Naive thymus-derived CD4-positive, alpha-beta T cell (primary cell): ENCODE data around the gene TESK2. TPM values are rescaled to one million over a fixed set of nuclear protein-coding genes. Genes with fewer than 3 reads are reported as not detected.
A peak's percentile ranks its signal among the peaks of the same experiment; 100 is the strongest.

Experiments
- ATAC-seq: fragments of 150-1000 bp; cut with Tn5 transposase; 2 replicates; pipeline ENCODE4 v1.10.0; 2021; ENCODE audit warnings: mild to moderate bottlenecking, moderate library complexity
- CTCF ChIA-PET: fragments of 350-600 bp; sonication (Branson Sonifier 250); formaldehyde crosslinking; loops from one replicate; lab custom pipeline; 2021; ENCODE audit warnings: antibody characterized with exemption; lab: Charles Lee
- POLR2A ChIA-PET: fragments of 350-600 bp; sonication (Branson Sonifier 250); formaldehyde crosslinking; loops from one replicate; lab custom pipeline; 2021; ENCODE audit warnings: antibody characterized with exemption, inconsistent platforms; lab: Charles Lee
- DNase-seq, 9 donors: peaks; one replicate each; pipeline versions ENCODE4 v3.0.0 to v3.0.0-alpha.2; 2020 to 2022; ENCODE audit warnings: mixed read lengths in 1 of 9
- H3K27ac ChIP-seq: one replicate; pipeline ENCODE4 v1.7.0; 2013; ENCODE audit warnings: mild to moderate bottlenecking, low read depth, low read length, moderate library complexity
- H3K27me3 ChIP-seq, 2 donors: one replicate each; pipeline ENCODE4 v1.7.0; 2013; ENCODE audit warnings: low read length in 2 of 2, mild to moderate bottlenecking in 2 of 2, moderate library complexity in 2 of 2; ENCODE audit not compliant: control insufficient read depth in 2 of 2, insufficient read depth in 2 of 2
- H3K36me3 ChIP-seq, 3 experiments: 1 replicate in 2 of 3; 2 replicates in 1 of 3; pipeline ENCODE4 v1.7.0; 2013; ENCODE audit warnings: low read length in 3 of 3, mild to moderate bottlenecking in 3 of 3, moderate library complexity in 1 of 3; ENCODE audit not compliant: insufficient read depth in 3 of 3, control insufficient read depth in 2 of 3
- H3K4me1 ChIP-seq, 2 donors: one replicate each; pipeline ENCODE4 v1.7.0; 2013; ENCODE audit warnings: low read length in 2 of 2, mild to moderate bottlenecking in 2 of 2, moderate library complexity in 1 of 2; ENCODE audit not compliant: control insufficient read depth in 2 of 2, insufficient read depth in 2 of 2
- H3K4me3 ChIP-seq: 2 replicates; pipeline ENCODE4 v1.7.0; 2013; ENCODE audit warnings: mild to moderate bottlenecking, low read length
- H3K9me3 ChIP-seq, 3 experiments: 1 replicate in 2 of 3; 2 replicates in 1 of 3; pipeline ENCODE4 v1.7.0; 2013; ENCODE audit warnings: low read length in 3 of 3; ENCODE audit not compliant: control insufficient read depth in 2 of 3
- H3K27ac Mint-ChIP-seq, 9 donors: one replicate each; pipeline ENCODE4 v1.8.0; 2020 to 2022; ENCODE audit warnings: mixed read lengths in 9 of 9, mild to moderate bottlenecking in 8 of 9, moderate library complexity in 5 of 9, inconsistent platforms in 2 of 9
- H3K27me3 Mint-ChIP-seq, 5 donors: one replicate each; pipeline ENCODE4 v1.8.0; 2021 to 2022; ENCODE audit warnings: mixed read lengths in 5 of 5, mild to moderate bottlenecking in 1 of 5
- H3K36me3 Mint-ChIP-seq, 5 donors: one replicate each; pipeline ENCODE4 v1.8.0; 2020 to 2022; ENCODE audit warnings: mixed read lengths in 5 of 5, mild to moderate bottlenecking in 3 of 5, inconsistent platforms in 1 of 5
- H3K4me1 Mint-ChIP-seq, 7 donors: one replicate each; pipeline ENCODE4 v1.8.0; 2020 to 2022; ENCODE audit warnings: mixed read lengths in 7 of 7, mild to moderate bottlenecking in 3 of 7, inconsistent platforms in 1 of 7
- H3K4me3 Mint-ChIP-seq, 10 donors: one replicate each; pipeline ENCODE4 v1.8.0; 2020 to 2022; ENCODE audit warnings: mild to moderate bottlenecking in 10 of 10, mixed read lengths in 10 of 10, moderate library complexity in 6 of 10, inconsistent platforms in 2 of 10
- H3K9me3 Mint-ChIP-seq, 11 donors: one replicate each; pipeline ENCODE4 v1.8.0; 2020 to 2022; ENCODE audit warnings: mixed read lengths in 11 of 11, mild to moderate bottlenecking in 4 of 11, inconsistent platforms in 1 of 11, moderate library complexity in 1 of 11
- intact Hi-C, 2 donors: fragments of 100-400 bp; cut with micrococcal nuclease; formaldehyde crosslinking; loops; one replicate each; pipeline ENCODE4 v1.15.1; 2023
- polyA plus RNA-seq, 2 donors: library from polyadenylated mRNA; unstranded; fragments of 300-500 nt; fragmentation: Illumina TruSeq; gene quantifications; one replicate each; pipeline ENCODE4 v1.2.3, GENCODE V29; 2021
- total RNA-seq, 6 experiments: library from RNA in 5 of 6; stranded (reverse) in 5 of 6; gene quantifications; 1 replicate in 5 of 6; 2 replicates in 1 of 6; pipeline ENCODE4 v1.2.3 and lab custom pipeline; 2021 to 2026

TESK2 gene
- total and polyA plus RNA-seq, 7 experiments from 2014 or later: 3.3 to 8.9 (median 6.4) TPM

DNA sequence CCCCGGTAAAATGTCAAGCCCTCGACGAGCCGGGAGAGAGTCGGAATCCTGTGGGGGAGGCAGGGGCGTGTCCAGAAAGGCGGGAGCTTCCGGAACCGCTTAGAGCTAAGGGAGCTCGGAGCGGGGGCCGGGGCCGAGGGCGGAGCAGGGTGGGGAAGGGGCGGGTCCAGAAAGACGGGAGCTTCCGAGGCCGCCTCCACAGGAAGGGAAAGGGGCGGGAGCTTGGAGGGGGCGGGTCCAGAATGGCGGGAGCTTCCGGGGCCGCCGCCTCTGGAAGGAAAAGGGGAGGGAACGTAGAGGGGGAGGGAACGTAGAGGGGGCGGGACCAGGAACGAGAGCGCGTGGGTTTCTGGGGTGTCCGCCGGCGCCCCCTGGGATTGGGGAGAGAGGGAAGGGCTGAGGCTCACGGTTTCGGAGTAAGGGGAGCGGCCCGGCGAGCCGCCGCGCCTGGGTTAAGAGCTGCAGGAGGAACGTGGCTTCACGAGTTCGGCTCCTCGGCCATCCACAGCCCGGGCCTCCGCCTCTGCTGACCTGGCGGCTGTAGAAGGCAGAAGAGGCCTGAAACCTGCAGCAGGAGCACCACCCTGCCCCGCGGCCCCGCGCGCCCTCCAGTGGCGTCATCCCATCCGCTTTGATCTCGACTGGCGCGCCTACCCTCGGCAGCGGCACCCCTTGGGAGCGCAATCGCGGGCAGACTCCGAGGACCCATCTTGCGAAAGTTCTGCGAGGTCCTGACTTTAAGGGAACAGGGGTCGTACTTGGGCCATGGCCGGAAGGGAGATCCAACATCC is 187.2 kb downstream of the TESK2 start:
- Histone ChIP-seq H3K27me3 (no peaks in the 10 kb centered on the region), H3K36me3 (no peaks in the 10 kb centered on the region), H3K4me3 (peak overlapping the region; percentile 95), H3K4me1 (peaks cover 7 to 9% of the 10 kb centered on the region in 2 donors), H3K9me3 (no peaks in the 10 kb centered on the region), H3K27ac (peak overlapping the region; percentile 88)
- intact Hi-C loops: loop anchor here (1.0 to 10.0 kb wide), 24 partner anchors 23 to 944 kb away; partner anchors contain the start of genes ARMH1 (in 2 of the 2), CCDC163 (in 2 of the 2), EIF2B3 (in 2 of the 2) and HPDL (in 2 of the 2)
- H3K27me3 Mint-ChIP-seq: no peaks in the 10 kb centered on the region
- peaks cover 6 to 32% (median 26%) of the 10 kb centered on the region in 7 donors for H3K4me1 Mint-ChIP-seq
- CTCF ChIA-PET: interaction anchor here (0.5 to 11.7 kb wide), 12 partner anchors 10 to 573 kb away, joined by 3 to 255 read pairs (median 3); partner anchors contain the start of genes CCDC163, HECTD3, MMACHC and MUTYH
- POLR2A ChIA-PET: interaction anchor here (0.6 to 8.4 kb wide), 26 partner anchors 23 to 630 kb away, joined by 3 to 126 read pairs (median 5); partner anchors contain the start of genes AKR1A1, ARMH1, CCDC163 and DYNLT4
- H3K36me3 Mint-ChIP-seq: no peaks in the 10 kb centered on the region
- H3K27ac Mint-ChIP-seq: peak overlapping the region; percentile 90 to 97 (median 95)
- H3K4me3 Mint-ChIP-seq: peak overlapping the region; percentile 89 to 96 (median 92)
- H3K9me3 Mint-ChIP-seq: no peaks in the 10 kb centered on the region
- DNase-seq (peak; percentile 86 to 96 (median 93)), ATAC-seq (peak; percentile 94)

DNA sequence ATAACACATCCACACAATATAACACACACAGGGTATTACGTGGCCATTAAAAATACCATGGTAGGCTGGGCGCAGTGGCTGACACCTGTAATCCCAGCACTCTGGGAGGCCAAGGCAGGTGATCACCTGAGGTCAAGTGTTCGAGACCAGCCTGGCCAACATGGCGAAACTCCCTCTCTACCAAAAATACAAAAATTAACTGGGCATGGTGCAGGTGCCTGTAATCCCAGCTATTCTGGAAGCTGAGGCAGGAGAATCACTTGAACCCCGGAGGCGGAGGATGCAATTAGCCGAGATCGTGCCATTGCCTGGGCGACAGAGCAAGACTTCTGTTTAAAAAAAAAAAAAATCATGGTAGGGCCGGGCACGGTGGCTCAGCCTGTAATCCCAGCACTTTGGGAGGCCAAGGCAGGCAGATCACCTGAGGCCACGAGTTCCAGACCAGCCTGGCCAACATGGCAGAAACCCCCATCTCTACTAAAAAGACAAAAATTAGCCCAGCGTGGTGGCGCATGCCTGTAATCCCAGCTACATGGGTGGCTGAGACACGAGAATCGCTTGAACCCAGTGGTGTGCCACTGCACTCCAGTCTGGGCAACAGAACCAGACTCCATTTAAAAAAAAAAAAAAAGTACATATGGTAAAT is 188.3 kb downstream of the TESK2 start:
- Histone ChIP-seq H3K27me3 (no peaks in the 10 kb centered on the region), H3K27ac (peak overlapping the region; percentile 79), H3K9me3 (no peaks in the 10 kb centered on the region), H3K36me3 (no peaks in the 10 kb centered on the region), H3K4me1 (peaks cover 7 to 9% of the 10 kb centered on the region in 2 donors), H3K4me3 (peak overlapping the region; percentile 95)
- H3K4me3 Mint-ChIP-seq: peak overlapping the region; percentile 13 to 93 (median 84)
- intact Hi-C loops: loop anchor here (1.0 to 10.0 kb wide), 22 partner anchors 24 to 945 kb away; partner anchors contain the start of genes ARMH1 (in 2 of the 2), CCDC163 (in 2 of the 2), EIF2B3 (in 2 of the 2) and HPDL (in 2 of the 2)
- no peak for ATAC-seq
- peak overlapping the region in 7 of 9 donors; percentile 10 to 95 (median 90) for H3K27ac Mint-ChIP-seq
- CTCF ChIA-PET: interaction anchor here (0.5 to 11.7 kb wide), 9 partner anchors 9 to 511 kb away, joined by 3 to 255 read pairs (median 5); partner anchors contain the start of genes CCDC163, HECTD3, MMACHC and MUTYH
- POLR2A ChIA-PET: interaction anchor here (0.7 to 8.4 kb wide), 18 partner anchors 26 to 581 kb away, joined by 3 to 126 read pairs (median 4); partner anchors contain the start of genes AKR1A1, CCDC163, DYNLT4 and HECTD3
- DNase-seq: no peak
- no peaks in the 10 kb centered on the region for H3K9me3 Mint-ChIP-seq
- no peaks in the 10 kb centered on the region for H3K36me3 Mint-ChIP-seq
- H3K27me3 Mint-ChIP-seq: no peaks in the 10 kb centered on the region
- H3K4me1 Mint-ChIP-seq: peaks cover 6 to 32% (median 26%) of the 10 kb centered on the region in 7 donors

DNA sequence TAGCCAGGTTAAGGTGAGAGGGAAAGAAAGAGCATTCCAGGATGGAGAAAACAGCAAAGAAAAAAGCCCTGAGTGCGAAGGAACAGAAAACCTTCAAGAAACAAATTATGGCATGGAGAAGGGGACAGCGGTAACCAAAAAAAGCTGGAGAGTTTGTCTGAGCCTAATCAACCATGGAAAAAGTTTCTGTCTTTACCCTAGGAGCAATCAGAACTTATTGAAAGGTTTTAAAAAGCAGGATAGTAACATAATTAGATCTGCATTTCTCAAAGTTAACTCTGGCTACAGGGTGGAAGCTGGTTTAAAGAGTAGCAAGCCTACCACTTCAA is 190.3 kb downstream of the TESK2 start:
- Mint-ChIP-seq H3K4me1 (peaks cover 6 to 30% (median 22%) of the 10 kb centered on the region in 7 donors), H3K9me3 (no peaks in the 10 kb centered on the region), H3K27ac (peak overlapping the region in 2 of 9 donors; percentile 28 to 40), H3K27me3 (no peaks in the 10 kb centered on the region), H3K4me3 (peak overlapping the region in 3 of 10 donors; percentile 5 to 26 (median 16)), H3K36me3 (no peaks in the 10 kb centered on the region)
- Histone ChIP-seq H3K27ac (no peak overlapping the region), H3K27me3 (no peaks in the 10 kb centered on the region), H3K9me3 (no peaks in the 10 kb centered on the region), H3K4me3 (no peak overlapping the region), H3K36me3 (no peaks in the 10 kb centered on the region), H3K4me1 (peaks cover 7 to 9% of the 10 kb centered on the region in 2 donors)
- ATAC-seq: no peak
- no peak for DNase-seq
- ChIA-PET CTCF (interaction anchor here (0.6 to 11.7 kb wide), 8 partner anchors 40 to 636 kb away, joined by 3 to 255 read pairs (median 4); partner anchors contain the start of genes HECTD3, MUTYH and UROD), POLR2A (interaction anchor here (0.7 to 8.4 kb wide), 2 partner anchors 287 to 526 kb away, joined by 3 to 126 read pairs; partner anchors contain the start of genes HECTD3 and UROD)
- intact Hi-C loops: loop anchor here (1.0 to 10.0 kb wide), 5 partner anchors 286 to 947 kb away; partner anchors contain the start of genes MAST2 (in 1 of the 2), PLK3 (in 1 of the 2) and RAD54L (in 1 of the 2)

DNA sequence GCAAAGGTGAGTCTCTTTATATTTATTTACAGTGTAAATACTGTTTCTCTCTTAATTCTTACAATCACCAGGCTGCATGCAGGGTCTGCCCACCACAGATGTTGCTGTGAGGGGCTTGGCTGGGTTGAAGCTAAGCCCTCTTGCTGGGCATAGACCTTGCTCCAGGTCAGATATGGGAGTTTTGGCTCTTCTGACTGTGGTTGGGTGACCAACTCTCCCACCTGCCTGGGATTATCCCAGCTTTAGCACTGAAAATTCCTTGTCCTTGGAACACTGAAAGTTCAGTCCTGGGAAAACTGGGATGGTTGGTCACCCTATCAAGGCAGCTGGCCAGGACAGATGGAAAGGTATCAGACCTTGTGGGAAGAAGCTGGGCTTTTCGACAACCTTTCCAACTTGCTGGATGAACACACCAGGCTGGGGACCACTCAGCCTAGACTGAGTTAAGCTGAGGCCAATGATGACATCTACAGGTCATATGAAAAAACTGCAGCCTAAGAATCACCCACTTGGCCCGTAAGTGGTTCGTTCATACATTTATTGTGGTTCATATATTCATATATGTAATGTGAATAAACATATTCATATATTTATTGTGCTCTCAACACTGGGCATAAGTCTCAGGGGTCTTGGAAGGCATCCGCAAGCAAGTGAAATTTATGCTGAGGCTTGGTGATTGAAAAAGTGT is 190.8 kb downstream of the TESK2 start:
- POLR2A ChIA-PET: interaction anchor here (0.7 to 8.4 kb wide), 5 partner anchors 10 to 570 kb away, joined by 3 to 126 read pairs (median 3); partner anchors contain the start of genes HECTD3, MUTYH, TOE1 and UROD
- peak in 7 of 9 donors; percentile 33 to 66 (median 50) for DNase-seq
- intact Hi-C loops: loop anchor here (1.0 to 10.0 kb wide), 5 partner anchors 286 to 947 kb away; partner anchors contain the start of genes MAST2 (in 1 of the 2), PLK3 (in 1 of the 2) and RAD54L (in 1 of the 2)
- Histone ChIP-seq H3K4me3 (no peak overlapping the region), H3K36me3 (no peaks in the 10 kb centered on the region), H3K9me3 (no peaks in the 10 kb centered on the region), H3K27ac (no peak overlapping the region), H3K27me3 (no peaks in the 10 kb centered on the region), H3K4me1 (peaks cover 7 to 9% of the 10 kb centered on the region in 2 donors)
- no peaks in the 10 kb centered on the region for H3K36me3 Mint-ChIP-seq
- CTCF ChIA-PET: interaction anchor here (0.5 to 11.7 kb wide), 12 partner anchors 41 to 636 kb away, joined by 3 to 255 read pairs (median 3); partner anchors contain the start of genes HECTD3, MUTYH, PLK3 and UROD
- H3K27ac Mint-ChIP-seq: peak overlapping the region in 2 of 9 donors; percentile 28 to 40
- H3K4me1 Mint-ChIP-seq: peaks cover 6 to 26% (median 19%) of the 10 kb centered on the region in 7 donors
- no peaks in the 10 kb centered on the region for H3K9me3 Mint-ChIP-seq
- H3K4me3 Mint-ChIP-seq: peak overlapping the region in 3 of 10 donors; percentile 5 to 26 (median 16)
- ATAC-seq: no peak
- no peaks in the 10 kb centered on the region for H3K27me3 Mint-ChIP-seq

DNA sequence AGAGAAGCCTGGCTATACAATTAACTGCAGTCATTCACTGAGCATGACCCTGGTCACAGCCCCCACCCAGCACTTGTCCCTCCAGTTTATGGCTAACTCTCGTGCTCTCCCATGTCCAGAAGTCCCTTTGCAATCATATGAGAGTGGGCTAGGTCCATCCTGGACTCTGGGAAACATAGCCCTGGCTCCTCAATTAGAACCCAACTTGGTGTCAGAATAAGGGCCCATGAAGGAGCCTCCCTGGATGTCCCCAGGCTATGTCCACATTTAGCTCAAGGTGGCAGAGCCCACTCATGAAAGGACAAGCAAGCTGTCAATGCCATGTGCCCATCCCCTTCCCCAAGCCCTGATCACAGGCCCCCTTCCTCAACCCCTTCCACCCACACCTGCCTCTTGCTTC is 191.7 kb downstream of the TESK2 start:
- DNase-seq (no peak), ATAC-seq (no peak)
- Histone ChIP-seq H3K36me3 (no peaks in the 10 kb centered on the region), H3K9me3 (no peaks in the 10 kb centered on the region), H3K27me3 (no peaks in the 10 kb centered on the region), H3K4me3 (no peak overlapping the region), H3K4me1 (peaks cover 3% of the 10 kb centered on the region in 2 donors), H3K27ac (no peak overlapping the region)
- no peak overlapping the region for H3K27ac Mint-ChIP-seq
- ChIA-PET POLR2A (interaction anchor here (0.9 to 8.4 kb wide), 2 partner anchors 11 to 286 kb away, joined by 5 to 126 read pairs; partner anchors contain the start of genes HECTD3 and UROD), CTCF (interaction anchor here (1.1 to 11.7 kb wide), 3 partner anchors 194 to 499 kb away, joined by 4 to 255 read pairs (median 5); partner anchors contain the start of genes HECTD3, PLK3 and UROD)
- no peak overlapping the region for H3K4me3 Mint-ChIP-seq
- intact Hi-C loops: no loop called here
- H3K36me3 Mint-ChIP-seq: no peaks in the 10 kb centered on the region
- H3K9me3 Mint-ChIP-seq: no peaks in the 10 kb centered on the region
- no peaks in the 10 kb centered on the region for H3K27me3 Mint-ChIP-seq
- H3K4me1 Mint-ChIP-seq: peaks cover 0 to 18% (median 11%) of the 10 kb centered on the region in 7 donors
